Cardiac muscle cell (in vitro differentiated cells and primary cell): ENCODE results near the gene KIDINS220. TPM values are rescaled to one million over a fixed set of nuclear protein-coding genes. Genes with fewer than 3 reads are reported as not detected.
A peak's percentile ranks its signal among the peaks of the same experiment; 100 is the strongest.

ENCODE experiments used
- DNase-seq, 2 donors: peaks; one replicate each; pipeline versions ENCODE4 v3.0.0 to v3.0.0-alpha.2; 2010 to 2017; ENCODE audit warnings: low read depth in 1 of 2, low spot score in 1 of 2
- H3K27ac ChIP-seq: fragments of 200-600 bp; sonication (generic); 2 replicates; pipeline ENCODE4 v1.5.1; 2016
- H3K27me3 ChIP-seq: fragments of 200-600 bp; sonication (generic); 2 replicates; pipeline ENCODE4 v1.6.0; 2016; ENCODE audit warnings: control low read depth
- H3K36me3 ChIP-seq: fragments of 200-600 bp; sonication (generic); 2 replicates; pipeline ENCODE4 v1.5.1; 2016; ENCODE audit warnings: control low read depth
- H3K4me1 ChIP-seq: fragments of 200-600 bp; sonication (generic); 2 replicates; pipeline ENCODE4 v1.8.1; 2017; ENCODE audit warnings: low read depth, mild to moderate bottlenecking, mixed run types
- H3K4me3 ChIP-seq: fragments of 200-600 bp; sonication (generic); 2 replicates; pipeline ENCODE4 v1.5.1; 2016; ENCODE audit warnings: mild to moderate bottlenecking
- H3K9me3 ChIP-seq: fragments of 200-600 bp; sonication (generic); 2 replicates; pipeline ENCODE4 v1.5.1; 2017; ENCODE audit warnings: low read depth, mild to moderate bottlenecking, control low read depth
- CTCF ChIP-seq: IDR thresholded peaks from 2 replicates; pipeline ENCODE4 v1.5.1; 2012; ENCODE audit warnings: low read depth, mild to moderate bottlenecking, low read length
- polyA plus RNA-seq: library from polyadenylated mRNA; unstranded; fragments of >200 nt; fragmentation: Nextera tagmentation; extraction: Ambion mirVana; gene quantifications from 2 replicates; pipeline ENCODE4 v1.2.1, GENCODE V29; 2016
- total RNA-seq: library from RNA; depleted of rRNA; stranded (reverse); fragments of >200 nt; gene quantifications from 2 replicates; pipeline ENCODE4 v1.2.3, GENCODE V29; 2016

Gene KIDINS220
- total and polyA plus RNA-seq, 2 experiments from 2014 or later = 43.0 to 127 TPM

GRCh38 chr2:8694737-8695136, 142.7 kb downstream of the KIDINS220 start:
- no peaks in the 10 kb centered on the region for H3K36me3 ChIP-seq
- H3K4me1 ChIP-seq = no peaks in the 10 kb centered on the region
- no peak overlapping the region for H3K27ac ChIP-seq
- no peaks in the 10 kb centered on the region for H3K27me3 ChIP-seq
- no peaks in the 10 kb centered on the region for H3K9me3 ChIP-seq
- peak in 1 of 2 donors; percentile 42 for DNase-seq
- no peak for TF ChIP-seq CTCF
- no peak overlapping the region for H3K4me3 ChIP-seq

GRCh38 chr2:8693157-8693821, 144.1 kb downstream of the KIDINS220 start:
- no peaks in the 10 kb centered on the region for H3K4me1 ChIP-seq
- no peaks in the 10 kb centered on the region for H3K9me3 ChIP-seq
- H3K27me3 ChIP-seq = no peaks in the 10 kb centered on the region
- H3K36me3 ChIP-seq = no peaks in the 10 kb centered on the region
- H3K27ac ChIP-seq = no peak overlapping the region
- peak; percentile 72 for TF ChIP-seq CTCF
- peak in 1 of 2 donors; percentile 54 for DNase-seq
- no peak overlapping the region for H3K4me3 ChIP-seq

GRCh38 chr2:8692783-8693156, 144.6 kb downstream of the KIDINS220 start:
- H3K9me3 ChIP-seq = no peaks in the 10 kb centered on the region
- no peaks in the 10 kb centered on the region for H3K27me3 ChIP-seq
- no peak for TF ChIP-seq CTCF
- H3K4me3 ChIP-seq = no peak overlapping the region
- H3K36me3 ChIP-seq = no peaks in the 10 kb centered on the region
- no peak for DNase-seq
- H3K27ac ChIP-seq = no peak overlapping the region
- no peaks in the 10 kb centered on the region for H3K4me1 ChIP-seq

GRCh38 chr2:8691859-8692437, 145.5 kb downstream of the KIDINS220 start:
- TF ChIP-seq CTCF = no peak

GRCh38 chr2:8685697-8686358, 151.6 kb downstream of the KIDINS220 start:
- peak; percentile 53 to 85 for DNase-seq
- peaks cover under 1% of the 10 kb centered on the region for H3K4me1 ChIP-seq
- H3K36me3 ChIP-seq = no peaks in the 10 kb centered on the region
- peak; percentile 84 for TF ChIP-seq CTCF
- H3K9me3 ChIP-seq = no peaks in the 10 kb centered on the region
- H3K27ac ChIP-seq = peak overlapping the region; percentile 81
- H3K4me3 ChIP-seq = peak overlapping the region; percentile 78
- H3K27me3 ChIP-seq = no peaks in the 10 kb centered on the region

More at GRCh38 chr2:8691859-8692437, 145.5 kb downstream of the KIDINS220 start:
- Histone ChIP-seq H3K36me3 (no peaks in the 10 kb centered on the region), H3K9me3 (no peaks in the 10 kb centered on the region), H3K27ac (no peak overlapping the region), H3K27me3 (no peaks in the 10 kb centered on the region), H3K4me1 (no peaks in the 10 kb centered on the region), H3K4me3 (no peak overlapping the region)
- no peak for DNase-seq
